SK-N-SH treated with all-trans-retinoic acid at 6 μM for 48 hours (cell line): Measurements from ENCODE around the gene PLXND1.

Experiments
- ATAC-seq: fragments of 200-7000 bp; cut with Tn5 transposase; 3 replicates; pipeline ENCODE4 v1.9.1; 2020; ENCODE audit warnings: mild to moderate bottlenecking, moderate library complexity
- ARNTL ChIP-seq: fragments of 450-650 bp; formaldehyde crosslinking; IDR thresholded peaks from 2 replicates; pipeline ENCODE4 v1.5.0; 2020; ENCODE audit warnings: low read depth, mild to moderate bottlenecking, moderate library complexity, borderline replicate concordance
- ESRRG ChIP-seq: fragments of 250-450 bp; sonication (Bioruptor Pico); IDR thresholded peaks from 2 replicates; pipeline ENCODE4 v1.6.1; 2021; ENCODE audit warnings: mild to moderate bottlenecking
- GLIS3 ChIP-seq: fragments of 250-450 bp; sonication (Bioruptor Pico); IDR thresholded peaks from 2 replicates; pipeline ENCODE4 v1.5.0; 2020; ENCODE audit warnings: mild to moderate bottlenecking, moderate library complexity
- ISL1 ChIP-seq: fragments of 250-450 bp; sonication (Bioruptor Pico); IDR thresholded peaks from 2 replicates; pipeline ENCODE4 v2.1.2; 2022; ENCODE audit warnings: mild to moderate bottlenecking, moderate library complexity
- OSR1 ChIP-seq: fragments of 250-450 bp; sonication (Bioruptor Pico); IDR thresholded peaks from 2 replicates; pipeline ENCODE4 v1.8.0; 2022; ENCODE audit warnings: moderate library complexity, mild to moderate bottlenecking, inconsistent platforms
- PPARA ChIP-seq: fragments of 250-450 bp; sonication (Bioruptor Pico); IDR thresholded peaks from 2 replicates; pipeline ENCODE4 v1.5.0; 2020; ENCODE audit warnings: mild to moderate bottlenecking, borderline replicate concordance
- RARB ChIP-seq: fragments of 250-450 bp; sonication (Bioruptor Pico); IDR thresholded peaks from 2 replicates; pipeline ENCODE4 v1.8.0; 2021; ENCODE audit warnings: mild to moderate bottlenecking, moderate library complexity
- SNAI2 ChIP-seq: fragments of 250-450 bp; sonication (Bioruptor Pico); IDR thresholded peaks from 2 replicates; pipeline ENCODE4 v1.5.0; 2020; ENCODE audit warnings: mild to moderate bottlenecking, moderate library complexity
- TCF4 ChIP-seq: fragments of 250-450 bp; sonication (Bioruptor Pico); IDR thresholded peaks from 2 replicates; pipeline ENCODE4 v1.8.0; 2021; ENCODE audit warnings: mild to moderate bottlenecking, moderate library complexity, borderline replicate concordance
- TOX ChIP-seq: fragments of 250-450 bp; sonication (Bioruptor Pico); IDR thresholded peaks from 2 replicates; pipeline ENCODE4 v1.8.0; 2021; ENCODE audit warnings: mild to moderate bottlenecking, moderate library complexity, borderline replicate concordance
- ZC3H10 ChIP-seq: fragments of 250-450 bp; sonication (Bioruptor Pico); IDR thresholded peaks from 2 replicates; pipeline ENCODE4 v1.5.1; 2021; ENCODE audit warnings: mild to moderate bottlenecking, moderate library complexity
- ZFP3 ChIP-seq: fragments of 250-450 bp; sonication (Bioruptor Pico); IDR thresholded peaks from 2 replicates; pipeline ENCODE4 v1.5.0; 2020; ENCODE audit warnings: mild to moderate bottlenecking, moderate library complexity
- ZFP30 ChIP-seq: fragments of 450-650 bp; formaldehyde crosslinking; IDR thresholded peaks from 2 replicates; pipeline ENCODE4 v1.5.0; 2022; ENCODE audit warnings: mild to moderate bottlenecking, moderate library complexity
- ZNF70 ChIP-seq: fragments of 450-650 bp; formaldehyde crosslinking; IDR thresholded peaks from 2 replicates; pipeline ENCODE4 v1.5.0; 2020; ENCODE audit warnings: mild to moderate bottlenecking, moderate library complexity
- ZNF8 ChIP-seq: fragments of 450-650 bp; formaldehyde crosslinking; IDR thresholded peaks from 2 replicates; pipeline ENCODE4 v1.5.0; 2020; ENCODE audit warnings: mild to moderate bottlenecking, moderate library complexity
- TF ChIP-seq, protein P1 (sequence below): fragments of 250-450 bp; sonication (Bioruptor Pico); IDR thresholded peaks from 2 replicates; pipeline ENCODE4 v1.5.1; 2021; ENCODE audit warnings: mild to moderate bottlenecking, moderate library complexity
- TF ChIP-seq, protein P2 (sequence below): fragments of 250-450 bp; sonication (Bioruptor Pico); IDR thresholded peaks from 2 replicates; pipeline ENCODE4 v1.5.1; 2020; ENCODE audit warnings: low read depth, mild to moderate bottlenecking, moderate library complexity
- TF ChIP-seq, protein P3 (sequence below): fragments of 250-450 bp; sonication (Bioruptor Pico); IDR thresholded peaks from 2 replicates; pipeline ENCODE4 v1.8.0; 2021; ENCODE audit warnings: low read depth, mild to moderate bottlenecking, moderate library complexity, borderline replicate concordance
- TF ChIP-seq, protein P4 (sequence below): fragments of 250-450 bp; sonication (Bioruptor Pico); IDR thresholded peaks from 2 replicates; pipeline ENCODE4 v1.8.0; 2020; ENCODE audit warnings: mild to moderate bottlenecking, moderate library complexity, borderline replicate concordance
- TF ChIP-seq, protein P5 (sequence below): fragments of 250-450 bp; sonication (Bioruptor Pico); IDR thresholded peaks from 2 replicates; pipeline ENCODE4 v1.5.0; 2020; ENCODE audit warnings: mild to moderate bottlenecking, moderate library complexity

PLXND1 gene

DNA sequence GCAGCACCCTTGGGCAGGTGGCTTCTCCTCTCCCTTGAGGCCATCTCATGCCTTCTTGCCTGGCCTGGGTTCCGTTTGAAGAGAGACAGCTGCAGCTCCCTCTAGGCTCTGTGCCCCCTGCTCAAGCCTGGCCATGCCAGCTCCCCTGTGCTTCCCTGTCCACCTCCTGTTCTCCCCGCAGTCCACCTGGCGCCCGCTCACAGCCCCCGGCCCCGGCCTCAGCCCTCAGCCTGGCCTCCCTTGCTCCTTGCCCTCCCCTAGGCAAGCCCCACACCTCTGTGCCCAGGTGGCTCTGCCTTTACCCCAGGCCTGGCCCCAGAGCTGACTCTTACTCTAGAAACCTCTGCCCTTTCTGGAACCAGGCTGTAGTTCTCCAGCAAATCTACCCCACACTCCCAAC lies 91.9 kb downstream of the PLXND1 start:
- TF ChIP-seq, protein P1, sequence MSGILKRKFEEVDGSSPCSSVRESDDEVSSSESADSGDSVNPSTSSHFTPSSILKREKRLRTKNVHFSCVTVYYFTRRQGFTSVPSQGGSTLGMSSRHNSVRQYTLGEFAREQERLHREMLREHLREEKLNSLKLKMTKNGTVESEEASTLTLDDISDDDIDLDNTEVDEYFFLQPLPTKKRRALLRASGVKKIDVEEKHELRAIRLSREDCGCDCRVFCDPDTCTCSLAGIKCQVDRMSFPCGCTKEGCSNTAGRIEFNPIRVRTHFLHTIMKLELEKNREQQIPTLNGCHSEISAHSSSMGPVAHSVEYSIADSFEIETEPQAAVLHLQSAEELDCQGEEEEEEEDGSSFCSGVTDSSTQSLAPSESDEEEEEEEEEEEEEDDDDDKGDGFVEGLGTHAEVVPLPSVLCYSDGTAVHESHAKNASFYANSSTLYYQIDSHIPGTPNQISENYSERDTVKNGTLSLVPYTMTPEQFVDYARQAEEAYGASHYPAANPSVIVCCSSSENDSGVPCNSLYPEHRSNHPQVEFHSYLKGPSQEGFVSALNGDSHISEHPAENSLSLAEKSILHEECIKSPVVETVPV, result no peak
- no peak for TF ChIP-seq ISL1

DNA sequence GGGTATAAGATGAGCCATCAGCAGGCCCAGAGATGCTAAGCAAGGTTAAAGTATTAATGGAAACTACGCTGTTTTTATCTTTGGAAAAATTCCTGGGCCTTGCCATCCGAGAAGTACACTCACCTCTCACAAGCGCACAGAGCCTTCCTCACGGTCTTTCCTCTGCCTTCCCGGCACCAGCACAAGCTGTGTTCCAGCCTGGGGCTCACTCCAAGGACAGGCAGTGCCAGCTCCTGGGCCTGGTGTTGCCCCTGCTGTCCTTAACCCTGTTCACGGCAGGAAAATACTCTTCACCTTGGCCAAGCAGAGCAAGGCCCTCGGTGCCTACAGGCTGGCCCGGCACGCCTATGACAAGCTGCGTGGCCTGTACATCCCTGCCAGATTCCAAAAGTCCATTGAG lies 92.4 kb downstream of the PLXND1 start:
- no peak for ATAC-seq

More for the DNA sequence above, 91.9 kb downstream of the PLXND1 start:
- no peak for ATAC-seq

DNA sequence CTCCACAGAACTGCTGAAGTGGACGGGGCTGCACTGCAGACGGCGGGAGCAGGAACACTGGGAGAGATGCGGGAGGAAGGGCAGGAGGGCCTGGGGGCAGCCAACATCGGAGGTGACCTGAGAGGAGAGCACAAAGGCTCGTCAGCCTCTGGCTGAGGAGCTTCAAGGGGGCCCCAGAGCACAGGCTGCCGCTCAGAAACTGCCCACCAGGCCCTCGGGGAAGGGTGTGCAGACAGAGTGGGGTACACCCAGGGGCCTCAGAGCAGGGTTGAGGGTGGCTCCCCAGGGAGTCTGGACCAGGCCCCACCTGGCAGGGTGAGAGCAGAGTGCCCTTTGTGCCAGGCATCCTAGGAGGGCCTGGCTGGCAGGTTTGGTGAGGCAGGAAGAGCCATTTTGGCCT lies 92.8 kb downstream of the PLXND1 start:
- no peak for ATAC-seq
- TF ChIP-seq TCF4, result no peak
- TF ChIP-seq ZFP30, result no peak
- no peak for TF ChIP-seq ARNTL
- TF ChIP-seq, protein P2, sequence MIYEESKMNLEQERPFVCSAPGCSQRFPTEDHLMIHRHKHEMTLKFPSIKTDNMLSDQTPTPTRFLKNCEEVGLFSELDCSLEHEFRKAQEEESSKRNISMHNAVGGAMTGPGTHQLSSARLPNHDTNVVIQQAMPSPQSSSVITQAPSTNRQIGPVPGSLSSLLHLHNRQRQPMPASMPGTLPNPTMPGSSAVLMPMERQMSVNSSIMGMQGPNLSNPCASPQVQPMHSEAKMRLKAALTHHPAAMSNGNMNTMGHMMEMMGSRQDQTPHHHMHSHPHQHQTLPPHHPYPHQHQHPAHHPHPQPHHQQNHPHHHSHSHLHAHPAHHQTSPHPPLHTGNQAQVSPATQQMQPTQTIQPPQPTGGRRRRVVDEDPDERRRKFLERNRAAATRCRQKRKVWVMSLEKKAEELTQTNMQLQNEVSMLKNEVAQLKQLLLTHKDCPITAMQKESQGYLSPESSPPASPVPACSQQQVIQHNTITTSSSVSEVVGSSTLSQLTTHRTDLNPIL, result no peak
- TF ChIP-seq RARB (CRISPR knock-in tag), result no peak
- TF ChIP-seq, protein P3, sequence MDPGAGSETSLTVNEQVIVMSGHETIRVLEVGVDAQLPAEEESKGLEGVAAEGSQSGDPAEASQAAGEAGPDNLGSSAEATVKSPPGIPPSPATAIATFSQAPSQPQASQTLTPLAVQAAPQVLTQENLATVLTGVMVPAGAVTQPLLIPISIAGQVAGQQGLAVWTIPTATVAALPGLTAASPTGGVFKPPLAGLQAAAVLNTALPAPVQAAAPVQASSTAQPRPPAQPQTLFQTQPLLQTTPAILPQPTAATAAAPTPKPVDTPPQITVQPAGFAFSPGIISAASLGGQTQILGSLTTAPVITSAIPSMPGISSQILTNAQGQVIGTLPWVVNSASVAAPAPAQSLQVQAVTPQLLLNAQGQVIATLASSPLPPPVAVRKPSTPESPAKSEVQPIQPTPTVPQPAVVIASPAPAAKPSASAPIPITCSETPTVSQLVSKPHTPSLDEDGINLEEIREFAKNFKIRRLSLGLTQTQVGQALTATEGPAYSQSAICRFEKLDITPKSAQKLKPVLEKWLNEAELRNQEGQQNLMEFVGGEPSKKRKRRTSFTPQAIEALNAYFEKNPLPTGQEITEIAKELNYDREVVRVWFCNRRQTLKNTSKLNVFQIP, result no peak
- TF ChIP-seq ZFP3 (CRISPR knock-in tag), result no peak
- TF ChIP-seq ESRRG, result no peak
- TF ChIP-seq TOX (CRISPR knock-in tag), result no peak
- TF ChIP-seq SNAI2 (CRISPR knock-in tag), result no peak
- TF ChIP-seq ISL1, result no peak
- no peak for TF ChIP-seq ZNF70 (CRISPR knock-in tag)
- no peak for TF ChIP-seq ZC3H10 (CRISPR knock-in tag)
- TF ChIP-seq GLIS3 (CRISPR knock-in tag), result no peak
- TF ChIP-seq OSR1, result no peak
- TF ChIP-seq, protein P4, sequence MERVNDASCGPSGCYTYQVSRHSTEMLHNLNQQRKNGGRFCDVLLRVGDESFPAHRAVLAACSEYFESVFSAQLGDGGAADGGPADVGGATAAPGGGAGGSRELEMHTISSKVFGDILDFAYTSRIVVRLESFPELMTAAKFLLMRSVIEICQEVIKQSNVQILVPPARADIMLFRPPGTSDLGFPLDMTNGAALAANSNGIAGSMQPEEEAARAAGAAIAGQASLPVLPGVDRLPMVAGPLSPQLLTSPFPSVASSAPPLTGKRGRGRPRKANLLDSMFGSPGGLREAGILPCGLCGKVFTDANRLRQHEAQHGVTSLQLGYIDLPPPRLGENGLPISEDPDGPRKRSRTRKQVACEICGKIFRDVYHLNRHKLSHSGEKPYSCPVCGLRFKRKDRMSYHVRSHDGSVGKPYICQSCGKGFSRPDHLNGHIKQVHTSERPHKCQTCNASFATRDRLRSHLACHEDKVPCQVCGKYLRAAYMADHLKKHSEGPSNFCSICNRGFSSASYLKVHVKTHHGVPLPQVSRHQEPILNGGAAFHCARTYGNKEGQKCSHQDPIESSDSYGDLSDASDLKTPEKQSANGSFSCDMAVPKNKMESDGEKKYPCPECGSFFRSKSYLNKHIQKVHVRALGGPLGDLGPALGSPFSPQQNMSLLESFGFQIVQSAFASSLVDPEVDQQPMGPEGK (CRISPR knock-in tag), result no peak
- TF ChIP-seq PPARA (CRISPR knock-in tag), result no peak
- TF ChIP-seq ZNF8 (CRISPR knock-in tag), result no peak
- TF ChIP-seq, protein P1, result no peak

More for the DNA sequence above, 92.4 kb downstream of the PLXND1 start:
- TF ChIP-seq, protein P5, sequence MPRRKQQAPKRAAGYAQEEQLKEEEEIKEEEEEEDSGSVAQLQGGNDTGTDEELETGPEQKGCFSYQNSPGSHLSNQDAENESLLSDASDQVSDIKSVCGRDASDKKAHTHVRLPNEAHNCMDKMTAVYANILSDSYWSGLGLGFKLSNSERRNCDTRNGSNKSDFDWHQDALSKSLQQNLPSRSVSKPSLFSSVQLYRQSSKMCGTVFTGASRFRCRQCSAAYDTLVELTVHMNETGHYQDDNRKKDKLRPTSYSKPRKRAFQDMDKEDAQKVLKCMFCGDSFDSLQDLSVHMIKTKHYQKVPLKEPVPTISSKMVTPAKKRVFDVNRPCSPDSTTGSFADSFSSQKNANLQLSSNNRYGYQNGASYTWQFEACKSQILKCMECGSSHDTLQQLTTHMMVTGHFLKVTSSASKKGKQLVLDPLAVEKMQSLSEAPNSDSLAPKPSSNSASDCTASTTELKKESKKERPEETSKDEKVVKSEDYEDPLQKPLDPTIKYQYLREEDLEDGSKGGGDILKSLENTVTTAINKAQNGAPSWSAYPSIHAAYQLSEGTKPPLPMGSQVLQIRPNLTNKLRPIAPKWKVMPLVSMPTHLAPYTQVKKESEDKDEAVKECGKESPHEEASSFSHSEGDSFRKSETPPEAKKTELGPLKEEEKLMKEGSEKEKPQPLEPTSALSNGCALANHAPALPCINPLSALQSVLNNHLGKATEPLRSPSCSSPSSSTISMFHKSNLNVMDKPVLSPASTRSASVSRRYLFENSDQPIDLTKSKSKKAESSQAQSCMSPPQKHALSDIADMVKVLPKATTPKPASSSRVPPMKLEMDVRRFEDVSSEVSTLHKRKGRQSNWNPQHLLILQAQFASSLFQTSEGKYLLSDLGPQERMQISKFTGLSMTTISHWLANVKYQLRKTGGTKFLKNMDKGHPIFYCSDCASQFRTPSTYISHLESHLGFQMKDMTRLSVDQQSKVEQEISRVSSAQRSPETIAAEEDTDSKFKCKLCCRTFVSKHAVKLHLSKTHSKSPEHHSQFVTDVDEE (CRISPR knock-in tag), result no peak
- no peak for TF ChIP-seq ZNF8 (CRISPR knock-in tag)
- TF ChIP-seq, protein P4 (CRISPR knock-in tag), result no peak
